COLO829 (cell line): ENCODE results near the gene IL36G.

Source experiments
- DNase-seq: peaks from one replicate; pipeline ENCODE4 v3.0.0; 2012; ENCODE audit warnings: low spot score

The IL36G gene

DNA sequence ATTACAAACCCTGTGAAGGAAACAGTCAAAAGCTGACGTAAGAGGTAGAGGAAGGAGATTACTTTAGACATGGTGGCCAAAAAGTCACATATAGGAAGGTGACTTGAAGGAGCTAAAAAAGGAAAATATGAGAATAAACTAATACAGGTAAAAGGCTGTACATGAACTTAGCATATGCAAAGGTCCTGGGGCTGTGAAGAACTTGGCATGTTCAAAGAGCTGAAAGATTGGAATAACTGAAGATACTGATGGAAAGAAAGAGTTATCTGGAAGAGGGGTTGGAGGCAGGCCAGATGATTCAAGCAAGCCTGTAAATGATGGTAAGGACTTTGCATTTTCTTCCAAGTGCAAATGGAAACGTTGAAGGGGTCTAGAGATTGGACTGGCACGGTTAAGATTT lies 40.7 kb downstream of the IL36G start:
- no peak for DNase-seq

GRCh38 chr2:113021312-113021711 lies 43.5 kb downstream of the IL36G start:
- DNase-seq = no peak

DNA sequence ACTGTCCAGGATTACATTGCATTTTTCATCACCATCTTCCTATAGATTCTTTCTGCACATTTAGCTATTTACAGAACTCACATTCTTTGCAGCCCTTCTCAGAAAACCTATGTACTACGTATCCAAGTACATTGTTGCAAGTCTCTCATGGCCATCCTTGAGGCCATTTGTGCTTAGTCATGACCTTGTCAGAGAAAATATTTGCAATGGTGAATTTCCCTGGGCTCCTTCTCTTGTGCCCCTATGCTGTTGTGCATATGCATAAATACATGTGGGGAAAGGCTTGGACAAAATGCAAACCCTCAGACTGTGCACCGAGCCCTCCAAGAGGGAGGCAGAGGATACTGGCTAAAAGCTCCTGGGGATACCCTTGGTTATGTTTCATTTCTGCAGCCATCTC lies 47.0 kb downstream of the IL36G start:
- DNase-seq = no peak

- DNase-seq = no peak
Observed at GRCh38 chr2:113025737-113026136, 47.9 kb downstream of the IL36G start.

DNA sequence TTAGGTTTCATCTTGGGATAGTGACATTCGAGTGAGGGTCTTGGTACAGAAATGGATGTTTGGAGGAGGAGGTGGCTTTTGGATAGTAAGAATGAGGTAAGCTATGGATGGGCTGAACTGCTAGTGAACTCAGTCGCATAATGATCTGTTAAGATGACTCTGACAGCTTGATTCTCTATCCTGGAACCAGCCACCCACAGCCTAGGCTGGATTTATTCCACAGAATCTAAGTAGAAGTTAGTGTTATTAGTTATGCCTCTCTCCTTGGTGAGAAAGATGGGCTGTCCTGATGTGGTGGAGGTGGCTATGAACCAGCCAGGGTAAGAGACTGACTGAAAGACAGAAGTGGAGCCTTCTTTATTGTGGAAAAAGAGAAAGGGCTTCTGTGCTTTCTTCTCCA lies 49.9 kb downstream of the IL36G start:
- DNase-seq = no peak

GRCh38 chr2:113028112-113028511 lies 50.3 kb downstream of the IL36G start:
- no peak for DNase-seq

DNA sequence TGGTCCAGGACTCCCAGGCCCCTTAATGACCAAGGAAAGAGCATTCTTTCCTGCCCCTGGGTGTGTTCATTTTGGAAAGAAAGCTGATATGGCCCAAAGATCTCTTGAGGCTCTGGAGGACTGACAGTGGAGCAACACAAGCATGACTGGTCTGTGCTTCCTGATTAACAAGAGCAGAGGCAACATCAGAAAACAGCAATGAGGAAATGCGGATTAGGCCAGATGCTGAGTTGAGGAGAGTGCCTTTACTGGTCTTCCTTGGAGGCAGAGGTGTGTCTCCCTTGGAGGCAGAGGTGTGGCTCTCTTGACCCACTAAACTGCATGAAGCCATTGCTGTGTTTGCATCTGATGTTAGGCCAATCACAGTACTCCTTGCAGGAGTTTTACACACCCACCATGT lies 54.9 kb downstream of the IL36G start:
- DNase-seq = no peak

GRCh38 chr2:113034016-113034415 lies 56.2 kb downstream of the IL36G start:
- DNase-seq = no peak
